Stimulated activated CD4-positive, alpha-beta T cell treated with anti-CD3 and anti-CD28 coated beads, Interleukin-4, amount 100 ng/mL, for 4 hours (primary cell): Measurements from ENCODE around the gene KRTAP29-1.
A peak's percentile ranks its signal among the peaks of the same experiment; 100 is the strongest.

ENCODE experiments used
- DNase-seq, 2 experiments: peaks; one replicate each; pipeline ENCODE4 v3.0.0-alpha.2; 2020

The KRTAP29-1 gene

GRCh38 chr17:41327411-41328120 is 24.9 kb upstream of the KRTAP29-1 start:
- DNase-seq: no peak

GRCh38 chr17:41326173-41327145 is 23.8 kb upstream of the KRTAP29-1 start:
- DNase-seq: no peak

GRCh38 chr17:41325611-41326010 is 23.0 kb upstream of the KRTAP29-1 start:
- DNase-seq: no peak

- no peak for DNase-seq
Observed at GRCh38 chr17:41325126-41325525, 22.5 kb upstream of the KRTAP29-1 start.

- DNase-seq: no peak
Observed at GRCh38 chr17:41324180-41325075, 21.8 kb upstream of the KRTAP29-1 start.

- no peak for DNase-seq
Observed at GRCh38 chr17:41322903-41323895, 20.5 kb upstream of the KRTAP29-1 start.

GRCh38 chr17:41322094-41322902 is 19.6 kb upstream of the KRTAP29-1 start:
- no peak for DNase-seq

GRCh38 chr17:41318231-41318630 is 15.6 kb upstream of the KRTAP29-1 start:
- no peak for DNase-seq

- DNase-seq: no peak
Observed at GRCh38 chr17:41315814-41316445, 13.3 kb upstream of the KRTAP29-1 start.

- no peak for DNase-seq
Observed at GRCh38 chr17:41315204-41315794, 12.6 kb upstream of the KRTAP29-1 start, which contains the start of gene KRTAP17-1. Gene KRTAP17-1, minus strand, starts transcription at chr17:41315710. Its CDS starts 60 bp downstream, at chr17:41315650.

- DNase-seq: no peak
Observed at GRCh38 chr17:41311111-41311510, 8.5 kb upstream of the KRTAP29-1 start.

GRCh38 chr17:41308918-41309359 is 6.3 kb upstream of the KRTAP29-1 start, which contains the start of gene KRTAP16-1:
Gene KRTAP16-1, minus strand, starts transcription at chr17:41309309. Its CDS starts 56 bp downstream, at chr17:41309253.
- peak in 1 of 2 experiments; percentile 21 for DNase-seq

GRCh38 chr17:41308251-41308917 is 5.7 kb upstream of the KRTAP29-1 start:
- DNase-seq: peak; percentile 25 to 63

- no peak for DNase-seq
Observed at GRCh38 chr17:41307647-41308046, 5.0 kb upstream of the KRTAP29-1 start.

- DNase-seq: no peak
Observed at GRCh38 chr17:41304091-41304490, 1.4 kb upstream of the KRTAP29-1 start.

- no peak for DNase-seq
Observed at GRCh38 chr17:41302981-41303380, 330 bp upstream of the KRTAP29-1 start.

- DNase-seq: no peak
Observed at GRCh38 chr17:41301204-41301790, 1.4 kb downstream of the KRTAP29-1 start.

- DNase-seq: no peak
Observed at GRCh38 chr17:41298458-41299135, 4.1 kb downstream of the KRTAP29-1 start.
